NCI-H526 treated with DMSO at 0.1 percent for 48 hours (cell line): ENCODE results near the gene CFAP157.

ENCODE experiments used
- DNase-seq: peaks from one replicate; lab custom pipeline; 2025; lab: John Stamatoyannopoulos, UW

CFAP157 gene

DNA sequence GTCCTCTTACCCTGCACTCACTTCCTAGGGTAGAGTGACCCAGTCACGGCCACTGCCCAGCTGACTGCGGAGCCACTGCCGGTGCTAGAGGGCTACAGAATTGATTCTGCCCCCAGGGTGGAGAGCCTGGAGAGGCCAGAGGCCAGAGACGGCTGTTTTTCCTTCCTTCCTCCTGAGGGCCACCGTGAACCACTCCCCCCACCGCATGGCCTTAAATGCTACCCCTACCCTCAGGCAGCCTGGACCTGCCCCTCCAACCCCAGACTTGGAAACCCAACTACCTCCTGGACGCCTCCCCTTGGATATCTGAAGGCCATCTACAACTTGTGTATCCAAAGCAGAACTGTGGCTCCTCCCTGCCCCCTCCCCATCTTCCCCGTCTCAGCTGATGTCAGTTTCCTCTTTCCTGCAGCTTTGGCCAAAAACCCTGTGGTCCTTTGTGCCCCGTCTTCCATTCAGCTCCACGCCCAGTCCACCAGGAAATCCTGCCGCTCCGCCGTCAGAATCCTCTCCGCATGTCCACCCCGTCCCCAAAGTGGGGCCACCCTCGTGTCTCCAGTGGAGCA is 55.4 kb downstream of the CFAP157 start:
- no peak for DNase-seq

- no peak for DNase-seq
Measured at GRCh38 chr9:127763918-127764384, 57.2 kb downstream of the CFAP157 start.

- DNase-seq, result no peak
Measured at GRCh38 chr9:127765418-127765817, 58.6 kb downstream of the CFAP157 start.
